Measurements from ENCODE around the gene ZNF816. TPM values are rescaled to one million over a fixed set of nuclear protein-coding genes. Genes with fewer than 3 reads are reported as not detected.

The ZNF816 gene
- total RNA-seq, 4 donors from 2014 or later = 6.3 to 17.5 (median 12.2) TPM

GRCh38 chr19:52993342-52994178 lies 30.9 kb upstream of the ZNF816 start:
- Histone ChIP-seq H3K27ac (peak overlapping the region in 1 of 3 donors; percentile 57), H3K4me3 (replicated peaks in 1 of 3) (peak overlapping the region in 2 of 3 donors; percentile 35 to 43), H3K9me3 (no peaks in the 10 kb centered on the region), H3K36me3 (no peaks in the 10 kb centered on the region), H3K4me1 (peaks cover 0 to 4% of the 10 kb centered on the region in 2 donors), H3K27me3 (no peaks in the 10 kb centered on the region)
- TF ChIP-seq, protein P1, sequence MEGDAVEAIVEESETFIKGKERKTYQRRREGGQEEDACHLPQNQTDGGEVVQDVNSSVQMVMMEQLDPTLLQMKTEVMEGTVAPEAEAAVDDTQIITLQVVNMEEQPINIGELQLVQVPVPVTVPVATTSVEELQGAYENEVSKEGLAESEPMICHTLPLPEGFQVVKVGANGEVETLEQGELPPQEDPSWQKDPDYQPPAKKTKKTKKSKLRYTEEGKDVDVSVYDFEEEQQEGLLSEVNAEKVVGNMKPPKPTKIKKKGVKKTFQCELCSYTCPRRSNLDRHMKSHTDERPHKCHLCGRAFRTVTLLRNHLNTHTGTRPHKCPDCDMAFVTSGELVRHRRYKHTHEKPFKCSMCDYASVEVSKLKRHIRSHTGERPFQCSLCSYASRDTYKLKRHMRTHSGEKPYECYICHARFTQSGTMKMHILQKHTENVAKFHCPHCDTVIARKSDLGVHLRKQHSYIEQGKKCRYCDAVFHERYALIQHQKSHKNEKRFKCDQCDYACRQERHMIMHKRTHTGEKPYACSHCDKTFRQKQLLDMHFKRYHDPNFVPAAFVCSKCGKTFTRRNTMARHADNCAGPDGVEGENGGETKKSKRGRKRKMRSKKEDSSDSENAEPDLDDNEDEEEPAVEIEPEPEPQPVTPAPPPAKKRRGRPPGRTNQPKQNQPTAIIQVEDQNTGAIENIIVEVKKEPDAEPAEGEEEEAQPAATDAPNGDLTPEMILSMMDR (IDR thresholded peaks at IDR 0.05) = peak; percentile 31 to 56 (median 35)
- peak in 1 of 2 donors; percentile 17 for TF ChIP-seq POLR2A (IDR thresholded peaks at IDR 0.05)
- 2 to 3% methylated on average over 34 to 43 of the region's 50 CpGs for WGBS, 2 donors
- DNase-seq = peak; percentile 71 to 82
- intact Hi-C loops (cut with DNase I) = no loop called here

GRCh38 chr19:52992109-52993004 lies 29.7 kb upstream of the ZNF816 start:
- peak; percentile 6 to 13 for DNase-seq
- Histone ChIP-seq H3K4me1 (peaks cover 0 to 4% of the 10 kb centered on the region in 2 donors), H3K9me3 (no peaks in the 10 kb centered on the region), H3K27me3 (no peaks in the 10 kb centered on the region), H3K36me3 (no peaks in the 10 kb centered on the region), H3K27ac (no peak overlapping the region), H3K4me3 (replicated peaks in 1 of 3) (peak overlapping the region in 2 of 3 donors; percentile 17 to 43)
- TF ChIP-seq, protein P1 (IDR thresholded peaks at IDR 0.05) = no peak
- intact Hi-C loops (cut with DNase I) = no loop called here
- WGBS, 2 donors = 21 to 25% methylated on average over 18 to 26 of the region's 26 CpGs

DNA sequence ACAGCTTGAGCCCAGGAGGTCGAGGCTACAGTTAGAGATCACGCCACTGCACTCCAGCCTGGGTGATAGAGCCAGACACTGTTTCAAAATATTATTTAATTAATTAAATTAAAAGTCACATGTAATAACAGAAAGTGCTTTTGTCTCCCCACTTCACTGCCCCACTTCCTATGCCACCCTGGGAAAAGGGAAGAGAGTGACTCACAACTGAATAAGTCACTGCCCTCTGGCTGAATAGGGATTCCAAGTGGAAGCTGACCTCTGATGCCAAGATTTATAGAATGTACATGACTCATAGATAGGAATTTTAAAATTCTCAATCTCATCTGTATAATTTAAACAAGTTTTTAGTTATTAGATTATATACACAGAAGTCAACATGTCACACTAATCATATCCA lies 28.8 kb upstream of the ZNF816 start:
- WGBS, 2 donors = 89 to 97% methylated on average over 2 of the region's 2 CpGs
- H3K27me3 ChIP-seq = no peaks in the 10 kb centered on the region

DNA sequence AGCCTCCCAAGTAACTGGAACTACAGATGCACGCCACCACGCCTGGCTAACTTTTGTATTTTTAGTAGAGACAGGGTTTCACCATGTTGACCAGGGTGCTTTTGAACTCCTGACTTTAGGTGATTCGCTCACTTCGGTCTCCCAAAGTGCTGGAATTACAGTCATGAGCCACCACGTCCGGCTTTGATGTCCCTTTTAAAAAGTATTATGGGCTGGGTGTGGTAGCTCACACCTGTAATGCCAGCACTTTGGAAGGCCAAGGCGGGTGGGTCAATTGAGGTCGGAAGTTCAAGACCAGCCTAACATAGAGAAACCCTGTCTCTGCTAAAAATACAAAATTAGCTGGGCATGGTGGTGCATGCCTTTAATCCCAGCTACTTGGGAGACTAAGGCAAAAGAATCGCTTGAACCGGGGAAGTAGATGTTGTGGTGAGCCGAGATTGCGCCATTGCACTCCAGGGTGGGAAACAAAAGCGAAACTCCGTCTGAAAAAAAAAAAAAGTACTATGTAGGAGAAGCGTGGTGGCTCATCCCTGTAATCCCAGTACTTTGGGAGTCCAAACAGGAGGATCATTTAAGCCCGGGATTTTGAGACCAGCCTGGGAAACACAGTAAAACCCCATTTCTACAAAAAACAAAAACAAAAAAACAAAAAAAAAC lies 28.2 kb upstream of the ZNF816 start:
- H3K27me3 ChIP-seq = no peaks in the 10 kb centered on the region
- H3K36me3 ChIP-seq = no peaks in the 10 kb centered on the region
- no peak for DNase-seq
- TF ChIP-seq, protein P1 (IDR thresholded peaks at IDR 0.05) = no peak
- TF ChIP-seq POLR2A (IDR thresholded peaks at IDR 0.05) = no peak
- WGBS, 2 donors = 91 to 95% methylated on average over 16 of the region's 16 CpGs
- intact Hi-C loops (cut with DNase I) = no loop called here
- H3K27ac ChIP-seq = no peak overlapping the region
- no peaks in the 10 kb centered on the region for H3K9me3 ChIP-seq
- peaks cover 0 to 4% of the 10 kb centered on the region in 2 donors for H3K4me1 ChIP-seq
- no peak overlapping the region for H3K4me3 ChIP-seq (replicated peaks in 1 of 3)

More for the DNA sequence above, 28.8 kb upstream of the ZNF816 start:
- Histone ChIP-seq H3K9me3 (no peaks in the 10 kb centered on the region), H3K27ac (no peak overlapping the region), H3K4me3 (replicated peaks in 1 of 3) (no peak overlapping the region), H3K4me1 (peaks cover 0 to 4% of the 10 kb centered on the region in 2 donors), H3K36me3 (no peaks in the 10 kb centered on the region)
- DNase-seq = no peak
- no peak for TF ChIP-seq POLR2A (IDR thresholded peaks at IDR 0.05)
- TF ChIP-seq, protein P1 (IDR thresholded peaks at IDR 0.05) = no peak
- intact Hi-C loops (cut with DNase I) = no loop called here
